HCT116 (cell line): Measurements from ENCODE around the gene CYP3A5. TPM values are rescaled to one million over a fixed set of nuclear protein-coding genes. Genes with fewer than 3 reads are reported as not detected.

Experiments used
- ATAC-seq: fragments of 200-7000 bp; cut with Tn5 transposase; 2 replicates; pipeline ENCODE4 v1.9.1; 2020; ENCODE audit warnings: mild to moderate bottlenecking, moderate library complexity
- BruUV-seq: library from RNA; stranded (reverse); fragments of 400-500 nt; replicated peaks from 2 replicates; lab custom pipeline; 2021; lab: Mats Ljungman, UMichigan
- CTCF ChIA-PET: fragments of 300-600 bp; sonication (Branson Sonifier 250); formaldehyde crosslinking; loops from one replicate; lab custom pipeline; 2021; ENCODE audit warnings: antibody characterized with exemption; lab: Charles Lee
- POLR2A ChIA-PET: fragments of 300-600, 350-600 bp; sonication (Branson Sonifier 250); formaldehyde crosslinking; loops from one replicate; lab custom pipeline; 2021; ENCODE audit warnings: antibody characterized with exemption; lab: Charles Lee
- RAD21 ChIA-PET, 2 experiments: fragments of 300-600 bp; sonication (Branson Sonifier 250); formaldehyde crosslinking; loops; one replicate each; lab custom pipeline; 2023; ENCODE audit warnings: low total read pairs in 2 of 2; ENCODE audit not compliant: uncharacterized antibody in 2 of 2, unreplicated experiment in 2 of 2, low non-redundant PET in 1 of 2; lab: Charles Lee
- DNase-seq: peaks from one replicate; pipeline ENCODE4 v3.0.0-alpha.2; 2010; ENCODE audit warnings: low read depth, low spot score
- H2AFZ ChIP-seq: fragments of 200-600 bp; shearing (Covaris generic), sonication (generic); 2 replicates; pipeline ENCODE4 v1.6.1; 2017; ENCODE audit warnings: low read depth, mixed run types, mixed read lengths, antibody characterized with exemption, low read length; ENCODE audit not compliant: poor library complexity, severe bottlenecking
- H3K27ac ChIP-seq: 2 replicates; pipeline ENCODE4 v1.5.1; 2012; ENCODE audit warnings: low read depth, low read length
- H3K27me3 ChIP-seq: fragments of 200-600 bp; sonication (generic); 2 replicates; pipeline ENCODE4 v1.6.1; 2016; ENCODE audit warnings: mixed run types, low read length, mixed read lengths; ENCODE audit not compliant: insufficient read depth
- H3K36me3 ChIP-seq, 2 experiments: fragments of 200-500 bp in 1 of 2; fragments of 200-600 bp in 1 of 2; sonication (Bioruptor generic) in 1 of 2; sonication (generic) in 1 of 2; 2 replicates each; pipeline versions ENCODE4 v1.5.1 to v1.6.1; 2014 to 2016; ENCODE audit warnings: low read length in 2 of 2, inconsistent platforms in 1 of 2, mixed read lengths in 1 of 2, mixed run types in 1 of 2; ENCODE audit not compliant: insufficient read depth in 2 of 2, control insufficient read depth in 1 of 2
- H3K4me1 ChIP-seq, 2 experiments: fragments of 200-600 bp in 1 of 2; sonication (generic) in 1 of 2; 2 replicates each; pipeline versions ENCODE4 v1.5.1 to v1.6.1; 2012 to 2017; ENCODE audit warnings: low read length in 2 of 2, inconsistent platforms in 1 of 2, mild to moderate bottlenecking in 1 of 2, mixed read lengths in 1 of 2, mixed run types in 1 of 2, moderate library complexity in 1 of 2; ENCODE audit not compliant: insufficient read depth in 2 of 2, control insufficient read depth in 1 of 2
- H3K4me2 ChIP-seq: fragments of 200-600 bp; sonication (generic); 2 replicates; pipeline ENCODE4 v1.6.1; 2017; ENCODE audit warnings: mixed run types, low read length, mixed read lengths
- H3K4me3 ChIP-seq, 2 experiments: fragments of 200-600 bp in 1 of 2; sonication (generic) in 1 of 2; replicated peaks in 1 of 2; 2 replicates each; pipeline ENCODE4 v1.5.1; 2011 to 2016; ENCODE audit warnings: low read length in 2 of 2, control low read depth in 1 of 2, low read depth in 1 of 2, mild to moderate bottlenecking in 1 of 2, mixed read lengths in 1 of 2, mixed run types in 1 of 2
- H3K79me2 ChIP-seq: fragments of 200-600 bp; sonication (generic); 2 replicates; pipeline ENCODE4 v1.6.1; 2017; ENCODE audit warnings: mild to moderate bottlenecking, mixed run types, low read length, moderate library complexity, mixed read lengths; ENCODE audit not compliant: insufficient read depth
- H3K9ac ChIP-seq: fragments of 200-600 bp; sonication (generic); 2 replicates; pipeline ENCODE4 v1.6.1; 2016; ENCODE audit warnings: low read length, mixed read lengths
- H3K9me2 ChIP-seq: fragments of 200-600 bp; sonication (generic), shearing (Covaris generic); 2 replicates; pipeline ENCODE4 v1.6.1; 2017; ENCODE audit warnings: mixed run types, mild to moderate bottlenecking, moderate library complexity; ENCODE audit not compliant: insufficient read depth
- H3K9me3 ChIP-seq, 2 experiments: fragments of 200-500 bp in 1 of 2; fragments of 200-600 bp in 1 of 2; sonication (Bioruptor generic) in 1 of 2; sonication (generic) in 1 of 2; 2 replicates each; pipeline ENCODE4 v1.6.1; 2014 to 2017; ENCODE audit warnings: low read length in 2 of 2, mixed read lengths in 2 of 2, inconsistent platforms in 1 of 2, low read depth in 1 of 2, mild to moderate bottlenecking in 1 of 2, mixed run types in 1 of 2, moderate library complexity in 1 of 2; ENCODE audit not compliant: control insufficient read depth in 1 of 2, insufficient read depth in 1 of 2
- H4K20me1 ChIP-seq: fragments of 200-600 bp; sonication (generic), shearing (Covaris generic); 2 replicates; pipeline ENCODE4 v1.6.1; 2017; ENCODE audit warnings: mixed run types, mild to moderate bottlenecking, moderate library complexity; ENCODE audit not compliant: insufficient read depth
- EGR1 ChIP-seq: IDR thresholded peaks from 2 replicates; pipeline ENCODE4 v1.6.1; 2012; ENCODE audit warnings: low read depth
- JUND ChIP-seq: IDR thresholded peaks from 2 replicates; pipeline ENCODE4 v1.6.1; 2012
- POLR2A ChIP-seq: IDR thresholded peaks from 2 replicates; pipeline ENCODE4 v1.7.0; 2011; ENCODE audit warnings: borderline replicate concordance; ENCODE audit not compliant: insufficient read depth, insufficient read length; ENCODE audit errors: extremely low read depth
- RAD21 ChIP-seq: IDR thresholded peaks from 2 replicates; pipeline ENCODE4 v1.6.1; 2012; ENCODE audit warnings: low read depth, mild to moderate bottlenecking
- REST ChIP-seq: IDR thresholded peaks from 2 replicates; pipeline ENCODE4 v1.6.1; 2012; ENCODE audit warnings: low read depth
- SIN3A ChIP-seq: IDR thresholded peaks from 2 replicates; pipeline ENCODE4 v1.6.1; 2012; ENCODE audit warnings: low read depth
- SP1 ChIP-seq: IDR thresholded peaks from 2 replicates; pipeline ENCODE4 v1.6.1; 2012; ENCODE audit warnings: low read depth
- ZFX ChIP-seq: fragments of 450-650 bp; IDR thresholded peaks from 2 replicates; pipeline ENCODE4 v1.6.1; 2017
- intact Hi-C: fragments of 100-400 bp; cut with micrococcal nuclease; formaldehyde crosslinking; loops from 2 replicates; pipeline ENCODE4 v1.10.0; 2022
- total RNA-seq: library from RNA; stranded (reverse); gene quantifications from one replicate; pipeline ENCODE4 v1.2.1, GENCODE V29; 2021; ENCODE audit not compliant: unreplicated experiment
- TF ChIP-seq, protein P1 (sequence below): IDR thresholded peaks from 2 replicates; pipeline ENCODE4 v1.6.1; 2012

The CYP3A5 gene
- total RNA-seq, 1 experiment from 2014 or later: 1.5 TPM

- no peak overlapping the region for H2AFZ ChIP-seq
- CTCF ChIA-PET: no interaction called here
Observed at GRCh38 chr7:99599836-99600235, 80.0 kb downstream of the CYP3A5 start.

More at GRCh38 chr7:99599836-99600235, 80.0 kb downstream of the CYP3A5 start:
- Histone ChIP-seq H3K4me1 (no peaks in the 10 kb centered on the region), H3K79me2 (no peaks in the 10 kb centered on the region), H3K9me3 (no peaks in the 10 kb centered on the region), H3K27ac (no peak overlapping the region), H3K27me3 (no peaks in the 10 kb centered on the region), H3K4me3 (no peak overlapping the region), H3K4me2 (no peak overlapping the region), H3K36me3 (no peaks in the 10 kb centered on the region), H3K9me2 (no peaks in the 10 kb centered on the region), H3K9ac (no peak overlapping the region), H4K20me1 (no peaks in the 10 kb centered on the region)
- no TSS peak for BruUV-seq
- intact Hi-C loops: no loop called here
- TF ChIP-seq REST: no peak
- TF ChIP-seq SP1: no peak
- TF ChIP-seq, protein P1, sequence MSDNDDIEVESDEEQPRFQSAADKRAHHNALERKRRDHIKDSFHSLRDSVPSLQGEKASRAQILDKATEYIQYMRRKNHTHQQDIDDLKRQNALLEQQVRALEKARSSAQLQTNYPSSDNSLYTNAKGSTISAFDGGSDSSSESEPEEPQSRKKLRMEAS: no peak
- no peak for TF ChIP-seq EGR1
- TF ChIP-seq SIN3A: no peak
- no peak for TF ChIP-seq ZFX
- TF ChIP-seq POLR2A: no peak
- TF ChIP-seq RAD21: no peak
- TF ChIP-seq JUND: no peak
- ChIA-PET RAD21 (no interaction called here), POLR2A (no interaction called here)
- DNase-seq: no peak
- no peak for ATAC-seq

Other genes with a start within 250 kb of the CYP3A5 start
- gene PTCD1, start 241.2 kb downstream of the CYP3A5 start, total RNA-seq: 9.2 TPM
- gene CPSF4, start 241.1 kb downstream of the CYP3A5 start, total RNA-seq: 67.0 TPM
- 351 TPM for gene ATP5MF, start 213.8 kb downstream of the CYP3A5 start, total RNA-seq
- gene ZNF789, start 207.1 kb downstream of the CYP3A5 start, total RNA-seq: 8.2 TPM
- gene ZNF394, start 179.7 kb downstream of the CYP3A5 start, total RNA-seq: 22.1 TPM
- gene ZKSCAN5, start 175.3 kb downstream of the CYP3A5 start, total RNA-seq: 10.2 TPM
- gene FAM200A, start 127.9 kb downstream of the CYP3A5 start, total RNA-seq: 4.7 TPM
- gene ZNF655, start 121.4 kb downstream of the CYP3A5 start, total RNA-seq: 45.0 TPM
- gene TMEM225B, start 81.7 kb downstream of the CYP3A5 start, total RNA-seq: 3.1 TPM
- 14.0 TPM for gene ZSCAN25, start 63.0 kb downstream of the CYP3A5 start, total RNA-seq
- not detected for gene CYP3A7, start 55.2 kb upstream of the CYP3A5 start, total RNA-seq
- gene CYP3A4, start 104.2 kb upstream of the CYP3A5 start, total RNA-seq: 0.25 TPM
- not detected for gene CYP3A43, start 148.0 kb upstream of the CYP3A5 start, total RNA-seq
- gene OR2AE1, start 197.0 kb upstream of the CYP3A5 start, total RNA-seq: not detected
- 25.1 TPM for gene TRIM4, start 239.5 kb upstream of the CYP3A5 start, total RNA-seq
- 0.76 TPM for gene GJC3, start 249.6 kb upstream of the CYP3A5 start, total RNA-seq